ENCODE results near the gene FRK. TPM values are rescaled to one million over a fixed set of nuclear protein-coding genes. Genes with fewer than 3 reads are reported as not detected.

The FRK gene
- total RNA-seq, 2 experiments from 2014 or later, result 0.13 to 0.46 TPM

DNA sequence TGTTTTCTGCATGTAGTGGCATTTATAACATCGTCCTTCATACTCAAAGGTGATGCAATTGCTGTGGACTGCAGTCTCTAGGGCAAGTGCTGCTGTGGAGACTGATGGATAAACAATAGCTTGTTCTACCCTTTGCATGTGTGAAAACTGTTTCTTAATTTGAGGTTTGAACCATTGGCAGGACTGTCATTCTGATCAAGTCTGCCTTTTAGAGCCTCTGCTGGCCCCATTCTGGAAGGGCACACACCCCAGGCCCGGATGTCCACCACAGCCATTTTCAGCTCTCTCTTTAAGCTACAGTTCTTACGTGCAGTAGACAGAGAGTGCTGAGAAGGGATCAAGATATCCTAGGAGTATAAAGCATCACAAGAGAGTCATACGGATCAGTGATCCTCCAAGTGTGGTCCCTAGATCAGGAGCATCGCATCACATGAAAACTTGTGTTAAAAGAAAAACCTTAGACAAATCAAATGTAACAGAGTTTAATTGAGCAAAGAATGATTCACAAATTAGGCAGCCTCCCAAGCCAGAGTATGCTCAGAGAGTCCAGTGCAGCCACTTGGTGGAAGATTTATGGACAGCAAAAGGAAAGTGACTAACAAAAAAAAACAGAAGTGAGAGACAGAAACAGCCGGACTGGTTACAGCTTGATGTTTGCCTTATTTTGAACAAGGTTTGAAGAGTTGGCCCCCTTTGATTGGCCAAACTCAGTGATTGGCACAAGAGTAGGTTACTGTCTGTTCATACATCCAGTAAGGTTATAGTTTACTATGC, 52.0 kb downstream of the FRK start:
- TF ChIP-seq, protein P1, sequence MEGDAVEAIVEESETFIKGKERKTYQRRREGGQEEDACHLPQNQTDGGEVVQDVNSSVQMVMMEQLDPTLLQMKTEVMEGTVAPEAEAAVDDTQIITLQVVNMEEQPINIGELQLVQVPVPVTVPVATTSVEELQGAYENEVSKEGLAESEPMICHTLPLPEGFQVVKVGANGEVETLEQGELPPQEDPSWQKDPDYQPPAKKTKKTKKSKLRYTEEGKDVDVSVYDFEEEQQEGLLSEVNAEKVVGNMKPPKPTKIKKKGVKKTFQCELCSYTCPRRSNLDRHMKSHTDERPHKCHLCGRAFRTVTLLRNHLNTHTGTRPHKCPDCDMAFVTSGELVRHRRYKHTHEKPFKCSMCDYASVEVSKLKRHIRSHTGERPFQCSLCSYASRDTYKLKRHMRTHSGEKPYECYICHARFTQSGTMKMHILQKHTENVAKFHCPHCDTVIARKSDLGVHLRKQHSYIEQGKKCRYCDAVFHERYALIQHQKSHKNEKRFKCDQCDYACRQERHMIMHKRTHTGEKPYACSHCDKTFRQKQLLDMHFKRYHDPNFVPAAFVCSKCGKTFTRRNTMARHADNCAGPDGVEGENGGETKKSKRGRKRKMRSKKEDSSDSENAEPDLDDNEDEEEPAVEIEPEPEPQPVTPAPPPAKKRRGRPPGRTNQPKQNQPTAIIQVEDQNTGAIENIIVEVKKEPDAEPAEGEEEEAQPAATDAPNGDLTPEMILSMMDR (conservative IDR thresholded peaks at IDR 0.05; ENCODE audit: low read length), result no peak
- TF ChIP-seq EZH2phosphoT487 (IDR thresholded peaks at IDR 0.05; ENCODE audit: borderline replicate concordance, low read depth, low read length), result no peak
- H4K20me1 ChIP-seq (ENCODE audit: insufficient read depth, low read length), result no peaks in the 10 kb centered on the region
- ChIA-PET CTCF (ENCODE audit: unreplicated experiment) (interaction anchor here (0.9 kb wide), 1 partner anchor 93 kb away, joined by 4 read pairs; no protein-coding TSS in a partner anchor), POLR2A (interaction anchor here (0.5 to 1.8 kb wide), 6 partner anchors 8 to 1052 kb away, joined by 3 to 9 read pairs (median 3); partner anchors contain the start of gene NT5DC1)
- peak overlapping the region; percentile 58 for H2AFZ ChIP-seq (ENCODE audit: low read length)
- BruUV-seq (replicated peaks), result no TSS peak
- peak; percentile 33 for DNase-seq (ENCODE audit: low spot score)
- no peak overlapping the region for H3K27ac ChIP-seq (ENCODE audit: low read depth, low read length, poor library complexity, severe bottlenecking)
- H3K4me3 ChIP-seq (ENCODE audit: low read depth, low read length, poor library complexity, severe bottlenecking), result no peak overlapping the region
- intact Hi-C loops (cut with micrococcal nuclease; ENCODE audit: unreplicated experiment), result no loop called here
- no peaks in the 10 kb centered on the region for H3K9me2 ChIP-seq (ENCODE audit: insufficient read depth, low read length)
- H3K9me3 ChIP-seq (ENCODE audit: low read length), result no peaks in the 10 kb centered on the region
- H3K36me3 ChIP-seq (ENCODE audit: insufficient read depth, low read length), result no peaks in the 10 kb centered on the region
- H3K4me2 ChIP-seq (ENCODE audit: low read length), result peak overlapping the region; percentile 24; the same call in 1 of the 2 replicates
- peaks cover 8% of the 10 kb centered on the region for H3K4me1 ChIP-seq (ENCODE audit: insufficient read depth, low read length, poor library complexity, severe bottlenecking)
- H3K79me2 ChIP-seq (ENCODE audit: insufficient read depth, low read depth, low read length), result no peaks in the 10 kb centered on the region

DNA sequence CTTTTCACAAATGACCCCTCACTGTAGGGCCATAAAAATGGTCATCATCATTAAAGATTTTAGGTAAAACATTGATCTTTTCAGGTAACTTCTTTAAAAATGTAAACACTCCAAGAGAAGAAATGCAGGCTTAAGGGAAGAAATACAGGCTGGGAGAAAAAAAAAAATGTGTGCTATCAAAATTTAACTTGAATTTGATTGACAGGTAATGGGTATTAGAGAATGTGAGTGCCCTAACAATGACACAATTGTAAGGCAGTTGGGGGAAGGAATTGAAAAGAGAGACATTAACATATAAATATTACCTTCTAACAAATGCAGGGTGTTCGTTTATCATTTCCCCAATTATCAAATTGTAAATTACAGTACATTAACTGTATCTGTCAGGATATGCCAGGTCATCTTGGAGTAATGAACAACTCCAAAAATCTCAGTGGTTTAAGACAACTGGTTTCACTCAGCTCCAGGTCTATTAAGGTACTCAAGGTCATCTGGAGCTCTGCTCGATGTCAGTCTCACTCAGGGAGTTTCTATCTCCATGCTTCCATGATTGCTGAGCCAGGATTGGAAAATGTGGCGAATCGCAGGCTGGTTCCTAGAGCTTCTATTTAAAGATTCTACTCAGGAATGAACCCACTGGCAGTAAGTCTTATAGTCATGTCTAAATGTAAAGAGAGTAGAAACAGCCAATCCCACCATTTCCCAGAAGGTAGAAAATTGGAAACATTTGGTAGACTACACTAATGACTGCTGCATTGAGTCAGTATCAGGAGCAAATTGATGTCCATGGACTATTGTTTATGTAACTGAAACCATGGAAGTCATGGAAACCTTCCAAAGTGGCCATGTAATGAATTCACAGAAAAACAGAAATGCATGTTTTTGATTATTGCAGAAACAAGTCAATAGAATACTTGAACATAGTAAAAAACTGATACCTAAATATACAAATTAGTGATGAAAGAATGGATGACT, 55.6 kb downstream of the FRK start:
- intact Hi-C loops (cut with micrococcal nuclease; ENCODE audit: unreplicated experiment), result no loop called here
- Histone ChIP-seq H4K20me1 (ENCODE audit: insufficient read depth, low read length) (no peaks in the 10 kb centered on the region), H2AFZ (ENCODE audit: low read length) (no peak overlapping the region), H3K27ac (ENCODE audit: low read depth, low read length, poor library complexity, severe bottlenecking) (no peak overlapping the region), H3K9me2 (ENCODE audit: insufficient read depth, low read length) (no peaks in the 10 kb centered on the region), H3K4me1 (ENCODE audit: insufficient read depth, low read length, poor library complexity, severe bottlenecking) (peaks cover 8% of the 10 kb centered on the region), H3K79me2 (ENCODE audit: insufficient read depth, low read depth, low read length) (no peaks in the 10 kb centered on the region), H3K9me3 (ENCODE audit: low read length) (no peaks in the 10 kb centered on the region), H3K36me3 (ENCODE audit: insufficient read depth, low read length) (no peaks in the 10 kb centered on the region), H3K4me3 (ENCODE audit: low read depth, low read length, poor library complexity, severe bottlenecking) (no peak overlapping the region), H3K4me2 (ENCODE audit: low read length) (no peak overlapping the region)
- TF ChIP-seq EZH2phosphoT487 (IDR thresholded peaks at IDR 0.05; ENCODE audit: borderline replicate concordance, low read depth, low read length), result no peak
- TF ChIP-seq, protein P1 (conservative IDR thresholded peaks at IDR 0.05; ENCODE audit: low read length), result no peak
- DNase-seq (ENCODE audit: low spot score), result no peak
- ChIA-PET CTCF (ENCODE audit: unreplicated experiment) (no interaction called here), POLR2A (no interaction called here)
- BruUV-seq (replicated peaks), result no TSS peak

Measured in OCI-LY7 (cell line).